HCT116 (cell line): ENCODE measurements around the gene TMEM40.

ENCODE experiments used
- CEBPB ChIP-seq: IDR thresholded peaks from 2 replicates; pipeline ENCODE4 v1.6.1; 2012; ENCODE audit warnings: low read depth
- EGR1 ChIP-seq: IDR thresholded peaks from 2 replicates; pipeline ENCODE4 v1.6.1; 2012; ENCODE audit warnings: low read depth
- EZH2phosphoT487 ChIP-seq: fragments of 200-600 bp; IDR thresholded peaks from 2 replicates; pipeline ENCODE4 v1.6.1; 2018; ENCODE audit warnings: antibody characterized with exemption, borderline replicate concordance
- JUND ChIP-seq: IDR thresholded peaks from 2 replicates; pipeline ENCODE4 v1.6.1; 2012
- POLR2AphosphoS5 ChIP-seq: IDR thresholded peaks from 2 replicates; pipeline ENCODE4 v1.6.1; 2011; ENCODE audit warnings: mild to moderate bottlenecking, low read depth, low read length, moderate library complexity
- RAD21 ChIP-seq: IDR thresholded peaks from 2 replicates; pipeline ENCODE4 v1.6.1; 2012; ENCODE audit warnings: low read depth, mild to moderate bottlenecking
- TF ChIP-seq, protein P1 (sequence below), 3 experiments: fragments of 200-600 bp in 1 of 3; sonication (generic) in 1 of 3; IDR thresholded peaks in 2 of 3; conservative IDR thresholded peaks in 1 of 3; 2 replicates each; pipeline ENCODE4 v1.5.1; 2012 to 2017; ENCODE audit warnings: low read depth in 2 of 3, low read length in 2 of 3, antibody characterized with exemption in 1 of 3, borderline replicate concordance in 1 of 3, control low read depth in 1 of 3, mild to moderate bottlenecking in 1 of 3, mixed read lengths in 1 of 3, mixed run types in 1 of 3, moderate library complexity in 1 of 3; ENCODE audit not compliant: insufficient read depth in 1 of 3
- TF ChIP-seq, protein P2 (sequence below): IDR thresholded peaks from 2 replicates; pipeline ENCODE4 v1.6.1; 2012

DNA sequence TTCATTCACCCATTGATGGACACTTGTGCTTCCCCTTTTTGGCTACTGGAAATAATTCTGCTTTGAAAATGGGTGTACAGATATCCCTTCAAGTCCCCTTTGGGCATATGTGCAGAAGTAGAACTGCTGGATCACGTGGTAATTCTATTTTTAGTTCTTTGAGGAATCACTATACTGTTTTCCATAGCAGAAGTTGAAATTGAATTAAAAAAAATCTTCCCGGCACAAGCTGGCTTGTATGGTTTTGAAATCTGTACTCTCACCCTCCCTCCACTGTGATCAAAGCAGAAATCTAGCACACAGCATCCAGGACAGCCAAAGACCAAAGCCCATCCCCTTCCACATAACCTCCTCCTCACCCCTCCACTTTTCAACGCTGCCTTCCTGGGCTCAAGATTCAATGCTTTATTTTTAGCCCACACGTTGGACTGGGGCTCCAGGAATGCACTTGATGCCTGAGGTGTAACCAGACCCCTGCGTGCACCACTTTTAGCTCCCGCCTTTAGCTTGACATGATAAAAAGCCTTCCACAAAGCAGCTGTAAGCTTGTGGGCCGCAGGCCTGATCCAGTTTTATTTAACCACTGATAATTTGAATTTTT lies 29.9 kb downstream of the TMEM40 start:
- TF ChIP-seq, protein P1, sequence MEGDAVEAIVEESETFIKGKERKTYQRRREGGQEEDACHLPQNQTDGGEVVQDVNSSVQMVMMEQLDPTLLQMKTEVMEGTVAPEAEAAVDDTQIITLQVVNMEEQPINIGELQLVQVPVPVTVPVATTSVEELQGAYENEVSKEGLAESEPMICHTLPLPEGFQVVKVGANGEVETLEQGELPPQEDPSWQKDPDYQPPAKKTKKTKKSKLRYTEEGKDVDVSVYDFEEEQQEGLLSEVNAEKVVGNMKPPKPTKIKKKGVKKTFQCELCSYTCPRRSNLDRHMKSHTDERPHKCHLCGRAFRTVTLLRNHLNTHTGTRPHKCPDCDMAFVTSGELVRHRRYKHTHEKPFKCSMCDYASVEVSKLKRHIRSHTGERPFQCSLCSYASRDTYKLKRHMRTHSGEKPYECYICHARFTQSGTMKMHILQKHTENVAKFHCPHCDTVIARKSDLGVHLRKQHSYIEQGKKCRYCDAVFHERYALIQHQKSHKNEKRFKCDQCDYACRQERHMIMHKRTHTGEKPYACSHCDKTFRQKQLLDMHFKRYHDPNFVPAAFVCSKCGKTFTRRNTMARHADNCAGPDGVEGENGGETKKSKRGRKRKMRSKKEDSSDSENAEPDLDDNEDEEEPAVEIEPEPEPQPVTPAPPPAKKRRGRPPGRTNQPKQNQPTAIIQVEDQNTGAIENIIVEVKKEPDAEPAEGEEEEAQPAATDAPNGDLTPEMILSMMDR (IDR thresholded peaks at IDR 0.05 in 2 of 3, conservative IDR thresholded peaks at IDR 0.05 in 1 of 3; ENCODE audit: borderline replicate concordance in 1 of 3, insufficient read depth in 1 of 3, low read depth in 2 of 3, low read length in 2 of 3) = no peak
- no peak for TF ChIP-seq EGR1
- TF ChIP-seq, protein P2, sequence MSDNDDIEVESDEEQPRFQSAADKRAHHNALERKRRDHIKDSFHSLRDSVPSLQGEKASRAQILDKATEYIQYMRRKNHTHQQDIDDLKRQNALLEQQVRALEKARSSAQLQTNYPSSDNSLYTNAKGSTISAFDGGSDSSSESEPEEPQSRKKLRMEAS = no peak
- no peak for TF ChIP-seq JUND
- TF ChIP-seq RAD21 = no peak
- TF ChIP-seq CEBPB = no peak
- TF ChIP-seq POLR2AphosphoS5 = no peak
- no peak for TF ChIP-seq EZH2phosphoT487
